HEK293 (cell line): Measurements from ENCODE around the gene CAMK1.

ENCODE experiments used
- CTCF ChIA-PET: fragments of 350-600 bp; formaldehyde crosslinking; extraction: SDS; loops from one replicate; lab custom pipeline; 2021; ENCODE audit warnings: antibody characterized with exemption; lab: Yijun Ruan, JAX
- POLR2A ChIA-PET: fragments of 300-600 bp; formaldehyde crosslinking; extraction: SDS; loops from one replicate; lab custom pipeline; 2020; ENCODE audit warnings: antibody characterized with exemption, inconsistent platforms; lab: Yijun Ruan, JAX
- H3K27ac ChIP-seq: fragments of 200-500 bp; sonication (Bioruptor generic); 2 replicates; pipeline ENCODE4 v1.5.1; 2014; ENCODE audit warnings: low read depth, low read length, control low read depth, inconsistent platforms; ENCODE audit errors: extremely low read depth
- H3K36me3 ChIP-seq, 2 experiments: fragments of 200-500 bp in 1 of 2; sonication (Bioruptor generic) in 1 of 2; 1 replicate in 1 of 2; 2 replicates in 1 of 2; pipeline ENCODE4 v1.5.1; 2014 to 2017; ENCODE audit warnings: inconsistent platforms in 2 of 2, low read length in 2 of 2; ENCODE audit not compliant: control insufficient read depth in 2 of 2, insufficient read depth in 1 of 2
- H3K4me1 ChIP-seq: fragments of 200-500 bp; sonication (Bioruptor generic); 2 replicates; pipeline ENCODE4 v1.5.1; 2014; ENCODE audit warnings: mild to moderate bottlenecking, low read length, inconsistent platforms; ENCODE audit not compliant: control insufficient read depth, insufficient read depth
- H3K4me3 ChIP-seq: 2 replicates; pipeline ENCODE4 v1.5.1; 2011; ENCODE audit warnings: low read depth, mild to moderate bottlenecking, control low read depth, low read length, moderate library complexity
- H3K9me3 ChIP-seq: fragments of 200-500 bp; sonication (Bioruptor generic); 2 replicates; pipeline ENCODE4 v1.5.1; 2014; ENCODE audit warnings: low read depth, low read length, inconsistent platforms; ENCODE audit not compliant: control insufficient read depth, insufficient read depth
- ELK4 ChIP-seq: IDR thresholded peaks from 2 replicates; pipeline ENCODE4 v1.6.1; 2011; ENCODE audit warnings: mild to moderate bottlenecking, low read depth, low read length, borderline replicate concordance
- GLI4 ChIP-seq: fragments of 450-650 bp; formaldehyde crosslinking; IDR thresholded peaks from 2 replicates; pipeline ENCODE4 v1.5.1; 2016; ENCODE audit warnings: missing biosample characterization, missing genetic modification characterization
- HIC1 ChIP-seq: fragments of 450-650 bp; formaldehyde crosslinking; IDR thresholded peaks from 2 replicates; pipeline ENCODE4 v1.5.1; 2016; ENCODE audit warnings: missing biosample characterization, missing genetic modification characterization
- KLF1 ChIP-seq: fragments of 450-650 bp; formaldehyde crosslinking; IDR thresholded peaks from 2 replicates; pipeline ENCODE4 v1.5.1; 2016; ENCODE audit warnings: missing biosample characterization, missing genetic modification characterization
- MZF1 ChIP-seq: fragments of 450-650 bp; formaldehyde crosslinking; IDR thresholded peaks from 2 replicates; pipeline ENCODE4 v1.5.1; 2017; ENCODE audit warnings: missing biosample characterization, missing genetic modification characterization, borderline replicate concordance
- SP7 ChIP-seq: fragments of 450-650 bp; formaldehyde crosslinking; IDR thresholded peaks from 2 replicates; pipeline ENCODE4 v1.5.1; 2016; ENCODE audit warnings: missing biosample characterization, missing genetic modification characterization
- TCF7L2 ChIP-seq: IDR thresholded peaks from 2 replicates; pipeline ENCODE4 v1.6.1; 2011; ENCODE audit warnings: low read depth, mild to moderate bottlenecking, inconsistent platforms, low read length, moderate library complexity, borderline replicate concordance
- ZBTB17 ChIP-seq: fragments of 450-650 bp; formaldehyde crosslinking; IDR thresholded peaks from 2 replicates; pipeline ENCODE4 v1.5.1; 2016; ENCODE audit warnings: missing biosample characterization, missing genetic modification characterization
- ZBTB6 ChIP-seq: fragments of 450-650 bp; formaldehyde crosslinking; IDR thresholded peaks from 2 replicates; pipeline ENCODE4 v1.5.1; 2017; ENCODE audit warnings: missing biosample characterization, missing genetic modification characterization
- ZBTB7A ChIP-seq: fragments of 450-650 bp; formaldehyde crosslinking; IDR thresholded peaks from 2 replicates; pipeline ENCODE4 v1.5.1; 2016; ENCODE audit warnings: low read depth, missing biosample characterization, missing genetic modification characterization
- ZFHX2 ChIP-seq: fragments of 450-650 bp; formaldehyde crosslinking; conservative IDR thresholded peaks from 2 replicates; pipeline ENCODE4 v1.5.1; 2016; ENCODE audit warnings: missing biosample characterization, missing genetic modification characterization
- ZNF211 ChIP-seq: fragments of 450-650 bp; formaldehyde crosslinking; IDR thresholded peaks from 2 replicates; pipeline ENCODE4 v1.5.1; 2016; ENCODE audit warnings: low read depth, missing biosample characterization, missing genetic modification characterization
- ZNF248 ChIP-seq: fragments of 450-650 bp; formaldehyde crosslinking; IDR thresholded peaks from 2 replicates; pipeline ENCODE4 v1.5.1; 2017; ENCODE audit warnings: missing biosample characterization, missing genetic modification characterization
- ZNF274 ChIP-seq, 2 experiments: fragments of 200-500 bp in 1 of 2; fragments of 450-650 bp in 1 of 2; sonication (Bioruptor generic) in 1 of 2; formaldehyde crosslinking in 1 of 2; IDR thresholded peaks; 2 replicates each; pipeline versions ENCODE4 v1.5.1 to v1.6.1; 2014 to 2016; ENCODE audit warnings: borderline replicate concordance in 1 of 2, inconsistent platforms in 1 of 2, low read length in 1 of 2, missing biosample characterization in 1 of 2, missing genetic modification characterization in 1 of 2
- ZNF280D ChIP-seq: fragments of 450-650 bp; formaldehyde crosslinking; IDR thresholded peaks from 2 replicates; pipeline ENCODE4 v1.5.1; 2016; ENCODE audit warnings: missing biosample characterization, missing genetic modification characterization
- ZNF324 ChIP-seq: fragments of 450-650 bp; formaldehyde crosslinking; IDR thresholded peaks from 2 replicates; pipeline ENCODE4 v1.5.1; 2016; ENCODE audit warnings: missing biosample characterization, missing genetic modification characterization
- ZNF350 ChIP-seq: fragments of 450-650 bp; formaldehyde crosslinking; IDR thresholded peaks from 2 replicates; pipeline ENCODE4 v1.5.0; 2017; ENCODE audit warnings: missing biosample characterization, mild to moderate bottlenecking, missing genetic modification characterization
- ZNF366 ChIP-seq: fragments of 450-650 bp; formaldehyde crosslinking; conservative IDR thresholded peaks from 2 replicates; pipeline ENCODE4 v1.5.1; 2016; ENCODE audit warnings: missing biosample characterization, missing genetic modification characterization
- ZNF610 ChIP-seq: fragments of 450-650 bp; formaldehyde crosslinking; IDR thresholded peaks from 2 replicates; pipeline ENCODE4 v1.5.1; 2016; ENCODE audit warnings: missing biosample characterization, missing genetic modification characterization, borderline replicate concordance
- ZNF747 ChIP-seq: fragments of 450-650 bp; formaldehyde crosslinking; IDR thresholded peaks from 2 replicates; pipeline ENCODE4 v1.5.1; 2016; ENCODE audit warnings: missing biosample characterization, missing genetic modification characterization
- ZNF837 ChIP-seq: fragments of 450-650 bp; formaldehyde crosslinking; IDR thresholded peaks from 2 replicates; pipeline ENCODE4 v1.5.1; 2016; ENCODE audit warnings: missing biosample characterization, missing genetic modification characterization

CAMK1 gene

GRCh38 chr3:9721015-9721699, 48.6 kb downstream of the CAMK1 start (continued):
- TF ChIP-seq ZBTB6 (tag by site-specific recombination) (no peak), ZNF248 (tag by site-specific recombination) (no peak)

- H3K27ac ChIP-seq = no peak overlapping the region
- CTCF ChIA-PET = interaction anchor here (0.8 to 1.6 kb wide), 4 partner anchors 10 to 215 kb away, joined by 3 to 5 read pairs (median 3); no protein-coding TSS in a partner anchor
- H3K4me3 ChIP-seq = no peak overlapping the region
Observed at GRCh38 chr3:9718118-9718517, 51.6 kb downstream of the CAMK1 start.

GRCh38 chr3:9717563-9717962, 52.2 kb downstream of the CAMK1 start:
- CTCF ChIA-PET = interaction anchor here (0.8 to 1.6 kb wide), 4 partner anchors 10 to 214 kb away, joined by 3 to 5 read pairs (median 3); partner anchors contain the start of gene RPUSD3
- H3K36me3 ChIP-seq = no peaks in the 10 kb centered on the region
- H3K4me1 ChIP-seq = no peaks in the 10 kb centered on the region
- TF ChIP-seq ZBTB17 = peak; percentile 85
- no peak for TF ChIP-seq ZNF350
- peak; percentile 90 for TF ChIP-seq ZNF366 (tag by site-specific recombination)
- TF ChIP-seq KLF1 (tag by site-specific recombination) = no peak
- TF ChIP-seq ZBTB7A (tag by site-specific recombination) = no peak
- no peak for TF ChIP-seq GLI4 (tag by site-specific recombination)
- peak; percentile 25; the same call in 1 of the 2 replicates for TF ChIP-seq ZFHX2 (tag by site-specific recombination)
- TF ChIP-seq MZF1 (tag by site-specific recombination) = no peak
- TF ChIP-seq ZNF211 = no peak
- no peak for TF ChIP-seq ZNF837 (tag by site-specific recombination)
- no peak for TF ChIP-seq ZNF747 (tag by site-specific recombination)
- TF ChIP-seq ZNF610 (tag by site-specific recombination) = no peak
- TF ChIP-seq HIC1 (tag by site-specific recombination) = no peak
- no peak for TF ChIP-seq ELK4
- TF ChIP-seq ZNF274 (IDR thresholded peaks at IDR 0.05; ENCODE audit: low read length) = no peak
- no peak for TF ChIP-seq ZNF274 (tag by site-specific recombination; IDR thresholded peaks at IDR 0.05; ENCODE audit: borderline replicate concordance)
- no peak for TF ChIP-seq ZNF280D
- POLR2A ChIA-PET = no interaction called here
- H3K9me3 ChIP-seq = no peaks in the 10 kb centered on the region
- no peak overlapping the region for H3K4me3 ChIP-seq
- no peak overlapping the region for H3K27ac ChIP-seq

More at GRCh38 chr3:9718118-9718517, 51.6 kb downstream of the CAMK1 start:
- no peak for TF ChIP-seq TCF7L2
- no peak for TF ChIP-seq SP7
- TF ChIP-seq ZBTB17 = 0 out of 2 replicates have a peak, but pooled peaks have one; percentile 4
- TF ChIP-seq ZNF610 (tag by site-specific recombination) = no peak
- TF ChIP-seq ZNF324 = no peak
- TF ChIP-seq, all 188 proteins: peak for 1
- Histone ChIP-seq H3K36me3 (no peaks in the 10 kb centered on the region), H3K4me1 (no peaks in the 10 kb centered on the region), H3K9me3 (no peaks in the 10 kb centered on the region)
- POLR2A ChIA-PET = no interaction called here
